ENCODE measurements around the gene OGDH.
A peak's percentile ranks its signal among the peaks of the same experiment; 100 is the strongest.

The OGDH gene

GRCh38 chr7:44636041-44636584 is 29.7 kb downstream of the OGDH start:
- Histone ChIP-seq H3K9me3 (ENCODE audit: insufficient read depth, low read length) (no peaks in the 10 kb centered on the region), H3K9ac (ENCODE audit: insufficient read length, low read depth) (no peak overlapping the region), H3K4me1 (ENCODE audit: insufficient read depth, insufficient read length) (peaks cover 14% of the 10 kb centered on the region), H3K4me3 (ENCODE audit: insufficient read length, low read depth) (no peak overlapping the region), H3K27me3 (ENCODE audit: insufficient read depth, insufficient read length) (no peaks in the 10 kb centered on the region), H3K36me3 (ENCODE audit: insufficient read depth, insufficient read length, low read length) (peaks cover 32% of the 10 kb centered on the region)
- no peak for DNase-seq (ENCODE audit: low read depth, low spot score)
- TF ChIP-seq YY1 (IDR thresholded peaks at IDR 0.05; ENCODE audit: insufficient read depth, insufficient read length) (no peak), SUZ12 (IDR thresholded peaks at IDR 0.05; ENCODE audit: extremely low read depth, insufficient read depth, insufficient read length) (no peak), ZNF274 (IDR thresholded peaks at IDR 0.05; ENCODE audit: low read depth, low read length) (no peak)

GRCh38 chr7:44636926-44637325 is 30.5 kb downstream of the OGDH start:
- no peaks in the 10 kb centered on the region for H3K27me3 ChIP-seq (ENCODE audit: insufficient read depth, insufficient read length)
- H3K4me1 ChIP-seq (ENCODE audit: insufficient read depth, insufficient read length): peaks cover 14% of the 10 kb centered on the region

GRCh38 chr7:44637788-44638594 is 31.6 kb downstream of the OGDH start:
- no peak for DNase-seq (ENCODE audit: low read depth, low spot score)
- peaks cover 14% of the 10 kb centered on the region for H3K4me1 ChIP-seq (ENCODE audit: insufficient read depth, insufficient read length)
- TF ChIP-seq SUZ12 (IDR thresholded peaks at IDR 0.05; ENCODE audit: extremely low read depth, insufficient read depth, insufficient read length): no peak
- no peak for TF ChIP-seq YY1 (IDR thresholded peaks at IDR 0.05; ENCODE audit: insufficient read depth, insufficient read length)
- TF ChIP-seq ZNF274 (IDR thresholded peaks at IDR 0.05; ENCODE audit: low read depth, low read length): no peak
- peaks cover 33% of the 10 kb centered on the region for H3K36me3 ChIP-seq (ENCODE audit: insufficient read depth, insufficient read length, low read length)
- no peak overlapping the region for H3K4me3 ChIP-seq (ENCODE audit: insufficient read length, low read depth)
- H3K9ac ChIP-seq (ENCODE audit: insufficient read length, low read depth): no peak overlapping the region
- H3K9me3 ChIP-seq (ENCODE audit: insufficient read depth, low read length): no peaks in the 10 kb centered on the region
- H3K27me3 ChIP-seq (ENCODE audit: insufficient read depth, insufficient read length): no peaks in the 10 kb centered on the region

More at GRCh38 chr7:44636926-44637325, 30.5 kb downstream of the OGDH start:
- no peak for DNase-seq (ENCODE audit: low read depth, low spot score)
- Histone ChIP-seq H3K36me3 (ENCODE audit: insufficient read depth, insufficient read length, low read length) (peaks cover 31% of the 10 kb centered on the region), H3K9me3 (ENCODE audit: insufficient read depth, low read length) (no peaks in the 10 kb centered on the region), H3K4me3 (ENCODE audit: insufficient read length, low read depth) (no peak overlapping the region), H3K9ac (ENCODE audit: insufficient read length, low read depth) (no peak overlapping the region)
- TF ChIP-seq ZNF274 (IDR thresholded peaks at IDR 0.05; ENCODE audit: low read depth, low read length) (no peak), SUZ12 (IDR thresholded peaks at IDR 0.05; ENCODE audit: extremely low read depth, insufficient read depth, insufficient read length) (no peak), YY1 (IDR thresholded peaks at IDR 0.05; ENCODE audit: insufficient read depth, insufficient read length) (no peak)

GRCh38 chr7:44638611-44639557 is 32.5 kb downstream of the OGDH start:
- Histone ChIP-seq H3K9ac (ENCODE audit: insufficient read length, low read depth) (no peak overlapping the region), H3K4me3 (ENCODE audit: insufficient read length, low read depth) (no peak overlapping the region), H3K9me3 (ENCODE audit: insufficient read depth, low read length) (no peaks in the 10 kb centered on the region), H3K27me3 (ENCODE audit: insufficient read depth, insufficient read length) (no peaks in the 10 kb centered on the region), H3K36me3 (ENCODE audit: insufficient read depth, insufficient read length, low read length) (peaks cover 33% of the 10 kb centered on the region), H3K4me1 (ENCODE audit: insufficient read depth, insufficient read length) (peaks cover 14% of the 10 kb centered on the region)
- TF ChIP-seq ZNF274 (IDR thresholded peaks at IDR 0.05; ENCODE audit: low read depth, low read length) (no peak), SUZ12 (IDR thresholded peaks at IDR 0.05; ENCODE audit: extremely low read depth, insufficient read depth, insufficient read length) (no peak), YY1 (IDR thresholded peaks at IDR 0.05; ENCODE audit: insufficient read depth, insufficient read length) (no peak)
- DNase-seq (ENCODE audit: low read depth, low spot score): no peak

GRCh38 chr7:44639671-44640321 is 33.4 kb downstream of the OGDH start:
- H3K9ac ChIP-seq (ENCODE audit: insufficient read length, low read depth): peak overlapping the region; percentile 51

GRCh38 chr7:44643206-44643605 is 36.8 kb downstream of the OGDH start:
- no peaks in the 10 kb centered on the region for H3K27me3 ChIP-seq (ENCODE audit: insufficient read depth, insufficient read length)
- TF ChIP-seq YY1 (IDR thresholded peaks at IDR 0.05; ENCODE audit: insufficient read depth, insufficient read length) (no peak), ZNF274 (IDR thresholded peaks at IDR 0.05; ENCODE audit: low read depth, low read length) (no peak)
- H3K36me3 ChIP-seq (ENCODE audit: insufficient read depth, insufficient read length, low read length): peaks cover 47% of the 10 kb centered on the region
- no peaks in the 10 kb centered on the region for H3K9me3 ChIP-seq (ENCODE audit: insufficient read depth, low read length)
- DNase-seq (ENCODE audit: low read depth, low spot score): no peak
- no peak overlapping the region for H3K4me3 ChIP-seq (ENCODE audit: insufficient read length, low read depth)
- H3K4me1 ChIP-seq (ENCODE audit: insufficient read depth, insufficient read length): peaks cover 8% of the 10 kb centered on the region
- no peak overlapping the region for H3K9ac ChIP-seq (ENCODE audit: insufficient read length, low read depth)

More at GRCh38 chr7:44639671-44640321, 33.4 kb downstream of the OGDH start:
- Histone ChIP-seq H3K4me3 (ENCODE audit: insufficient read length, low read depth) (no peak overlapping the region), H3K9me3 (ENCODE audit: insufficient read depth, low read length) (no peaks in the 10 kb centered on the region), H3K27me3 (ENCODE audit: insufficient read depth, insufficient read length) (no peaks in the 10 kb centered on the region), H3K36me3 (ENCODE audit: insufficient read depth, insufficient read length, low read length) (peaks cover 31% of the 10 kb centered on the region), H3K4me1 (ENCODE audit: insufficient read depth, insufficient read length) (peaks cover 13% of the 10 kb centered on the region)
- TF ChIP-seq ZNF274 (IDR thresholded peaks at IDR 0.05; ENCODE audit: low read depth, low read length) (no peak), YY1 (IDR thresholded peaks at IDR 0.05; ENCODE audit: insufficient read depth, insufficient read length) (no peak), SUZ12 (IDR thresholded peaks at IDR 0.05; ENCODE audit: extremely low read depth, insufficient read depth, insufficient read length) (no peak)
- DNase-seq (ENCODE audit: low read depth, low spot score): peak; percentile 23

Measured in NT2/D1 (cell line).